T-helper 9 cell (primary cell): ENCODE data around the gene NAPEPLD.
"Not testable (repeated sequence)": the region's sequence is repeated elsewhere in the genome, so short reads cannot be mapped to it uniquely, and the experiment has no call there.

Experiments
- DNase-seq: peaks from one replicate; pipeline ENCODE4 v3.0.0-alpha.2; 2020
- total RNA-seq, 2 donors: gene quantifications; one replicate each; lab custom pipeline; 2026; lab: John Stamatoyannopoulos, UW

Gene NAPEPLD
- total RNA-seq: 2.2 to 9.5 reads per million in 2 donors

DNA sequence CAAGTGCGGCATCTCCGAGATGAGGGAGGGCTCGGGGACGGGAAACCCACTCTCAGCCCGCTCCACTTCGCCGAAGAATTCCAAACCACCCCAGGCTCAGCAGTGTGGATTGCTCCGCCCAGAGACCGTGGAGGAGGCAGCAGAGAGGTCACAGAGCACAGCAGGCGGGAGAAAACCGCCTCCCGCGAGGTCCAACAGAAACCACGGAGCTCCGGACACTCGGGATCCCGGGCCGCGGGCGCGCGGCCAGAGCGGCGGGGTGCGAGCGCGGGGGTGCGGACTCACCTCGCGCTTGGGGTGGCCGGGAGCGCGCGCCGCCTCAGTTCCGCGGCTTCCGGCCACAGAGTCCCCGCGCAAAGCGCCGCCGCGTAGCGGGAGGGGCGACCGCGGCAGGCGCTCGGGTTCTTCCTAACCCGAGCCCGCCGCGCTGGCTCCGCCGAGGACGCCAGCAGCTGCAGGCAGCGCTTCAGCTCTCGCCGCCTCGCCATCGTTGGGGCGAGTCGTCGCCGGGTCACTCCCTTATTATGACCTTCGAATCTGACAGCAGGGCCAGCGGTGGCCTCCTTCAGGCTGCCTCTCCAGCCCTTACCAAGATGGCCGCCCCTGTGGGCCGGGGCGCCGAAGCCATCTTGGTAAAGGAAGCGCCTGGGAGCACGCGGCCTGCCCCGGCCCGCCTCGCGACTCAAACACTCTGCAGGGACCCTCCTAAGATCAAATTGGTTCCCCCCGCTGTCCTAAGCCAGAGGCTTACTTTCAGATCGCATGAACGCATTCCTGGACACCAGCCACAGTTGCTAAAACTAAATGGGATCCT is at the start of gene NAPEPLD:
NAPEPLD (minus strand) TSS at position 106 of the 814 bp plus-strand sequence. CDS start 20,323 bp downstream, outside the sequence.
- peak; percentile 53 for DNase-seq

DNA sequence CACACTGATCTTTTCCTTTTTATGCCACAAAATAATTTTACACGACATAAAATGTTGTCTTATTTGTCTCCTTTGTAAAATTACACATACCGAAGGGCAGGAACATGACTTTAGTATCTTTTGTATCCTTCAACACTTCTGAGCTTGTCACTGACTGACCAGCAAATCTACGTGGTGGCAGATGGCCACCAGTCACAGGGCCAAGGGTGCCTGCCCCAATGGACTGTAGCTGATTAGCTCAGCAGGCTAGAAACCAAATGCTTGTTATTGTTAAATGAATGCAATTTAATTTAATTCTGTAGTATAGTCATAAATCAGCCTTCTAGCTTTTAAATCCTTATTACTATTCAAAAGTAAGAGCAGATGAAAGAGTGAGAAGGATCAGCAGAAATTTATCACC is 49.2 kb upstream of the NAPEPLD start:
- DNase-seq: not testable (repeated sequence)

DNA sequence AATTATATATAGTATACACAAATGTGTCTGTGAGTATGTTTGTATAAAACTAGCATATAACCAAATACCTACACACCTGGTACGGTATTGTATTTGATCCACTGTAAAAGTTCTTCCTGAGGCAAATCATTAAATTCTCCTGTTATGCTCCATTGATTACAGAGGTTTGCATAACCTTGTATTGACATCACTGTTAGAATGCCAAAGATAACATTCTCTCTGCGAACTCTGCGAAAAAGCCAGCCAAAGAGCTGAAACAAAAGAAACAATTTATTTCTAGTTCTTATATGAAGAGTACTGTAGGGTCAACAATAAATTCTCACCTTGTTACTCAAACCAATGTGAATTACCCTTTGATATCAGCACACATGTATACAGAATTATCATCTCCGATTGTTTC is 46.5 kb upstream of the NAPEPLD start:
- DNase-seq: not testable (repeated sequence)

DNA sequence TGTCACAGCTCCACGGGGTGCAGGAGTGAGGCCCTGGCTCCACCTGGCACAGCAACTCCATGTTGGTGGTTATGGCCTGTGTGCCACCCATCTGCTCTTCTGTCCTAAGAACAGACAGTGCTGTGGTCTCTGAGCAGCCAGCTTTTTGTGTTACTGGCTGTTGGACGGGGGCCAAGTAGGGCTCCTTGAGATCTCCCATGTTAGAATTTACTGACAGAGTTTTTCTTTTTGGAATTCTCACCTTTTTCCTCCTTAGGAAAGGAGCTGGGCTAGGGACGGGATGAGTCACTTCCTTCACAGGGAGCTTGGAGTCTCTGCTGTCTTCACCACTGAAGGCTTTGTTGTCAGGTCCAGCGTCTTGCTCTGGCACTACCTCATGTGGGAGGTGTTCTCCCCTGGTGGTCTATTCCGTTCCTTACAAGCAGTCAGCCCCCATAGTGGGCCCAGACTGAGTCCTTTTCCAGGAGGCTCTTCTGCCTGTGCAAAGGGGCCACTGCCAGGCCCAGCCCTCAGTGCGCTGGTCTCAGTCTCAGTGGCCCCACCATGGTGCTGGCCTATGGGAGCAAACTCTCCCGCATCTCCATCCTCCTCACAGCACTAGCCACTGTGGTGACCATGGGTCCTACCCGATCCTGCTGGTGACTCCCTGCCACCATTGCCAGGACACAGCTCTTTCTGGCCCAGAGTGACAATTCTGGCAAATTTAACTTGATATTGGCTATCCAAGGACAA is 23.7 kb upstream of the NAPEPLD start:
- DNase-seq: not testable (repeated sequence)

DNA sequence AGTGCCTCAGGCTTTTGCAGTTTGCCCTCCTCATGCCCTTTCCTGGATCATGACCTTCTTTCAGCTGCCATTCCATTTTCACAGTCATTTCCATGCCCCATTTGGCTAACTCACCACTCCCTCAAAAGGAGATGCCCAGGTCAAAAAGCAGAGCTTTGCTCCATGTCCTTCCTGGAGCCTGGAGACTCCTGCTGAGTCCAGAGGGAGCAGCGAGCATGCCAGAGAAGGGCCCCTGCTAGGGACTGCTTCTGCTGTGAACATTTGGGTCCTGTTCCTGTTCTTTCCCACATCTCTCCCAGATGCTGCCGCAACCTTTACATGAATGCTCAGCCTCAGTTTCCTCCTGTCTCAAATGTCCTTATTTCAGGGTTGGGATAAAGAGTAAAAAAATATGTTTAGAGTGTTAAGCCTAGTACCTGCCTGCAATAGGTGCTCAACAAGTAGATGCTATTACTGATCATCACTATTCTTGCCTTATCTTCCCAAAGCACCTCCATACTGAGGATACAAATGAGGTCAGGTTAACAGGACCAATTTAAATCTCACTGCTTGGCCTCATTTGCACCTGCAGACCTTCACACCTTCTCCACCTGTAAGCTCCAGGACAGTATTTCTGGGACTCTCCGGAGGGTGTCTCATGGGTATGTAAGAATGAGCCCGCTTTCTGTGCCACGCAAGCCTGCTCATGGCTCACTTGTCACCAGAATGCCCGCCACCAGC is 23.0 kb upstream of the NAPEPLD start:
- DNase-seq: not testable (repeated sequence)

DNA sequence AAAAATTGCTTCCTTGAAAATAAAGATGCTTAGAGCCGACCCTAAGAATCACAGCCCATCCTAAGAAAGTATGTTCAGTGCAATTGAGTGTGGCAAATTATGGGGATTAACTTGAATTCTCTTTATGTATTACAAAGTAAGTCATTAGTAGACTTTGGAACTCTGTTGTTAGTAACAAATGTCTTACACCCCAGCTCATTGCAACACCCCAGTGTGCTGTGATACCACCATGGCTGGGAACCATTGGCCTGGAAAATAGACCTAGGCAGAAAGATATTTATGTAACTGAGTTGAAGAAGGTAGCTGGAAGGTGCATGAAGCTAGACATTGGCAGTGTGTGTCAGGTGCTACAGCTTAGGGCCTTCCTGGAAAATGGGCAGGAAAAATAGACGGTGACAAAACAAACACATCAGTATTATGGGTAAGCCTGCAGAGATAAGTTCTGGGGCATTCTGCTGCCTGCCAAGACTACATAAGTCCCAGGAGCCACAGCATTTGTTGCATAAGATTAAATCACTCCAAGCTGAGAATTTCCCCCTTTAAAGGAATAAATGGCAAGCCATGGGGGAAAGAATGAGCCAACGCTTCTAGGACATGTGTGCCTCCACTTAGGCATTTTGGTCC is 18.1 kb upstream of the NAPEPLD start:
- DNase-seq: not testable (repeated sequence)

DNA sequence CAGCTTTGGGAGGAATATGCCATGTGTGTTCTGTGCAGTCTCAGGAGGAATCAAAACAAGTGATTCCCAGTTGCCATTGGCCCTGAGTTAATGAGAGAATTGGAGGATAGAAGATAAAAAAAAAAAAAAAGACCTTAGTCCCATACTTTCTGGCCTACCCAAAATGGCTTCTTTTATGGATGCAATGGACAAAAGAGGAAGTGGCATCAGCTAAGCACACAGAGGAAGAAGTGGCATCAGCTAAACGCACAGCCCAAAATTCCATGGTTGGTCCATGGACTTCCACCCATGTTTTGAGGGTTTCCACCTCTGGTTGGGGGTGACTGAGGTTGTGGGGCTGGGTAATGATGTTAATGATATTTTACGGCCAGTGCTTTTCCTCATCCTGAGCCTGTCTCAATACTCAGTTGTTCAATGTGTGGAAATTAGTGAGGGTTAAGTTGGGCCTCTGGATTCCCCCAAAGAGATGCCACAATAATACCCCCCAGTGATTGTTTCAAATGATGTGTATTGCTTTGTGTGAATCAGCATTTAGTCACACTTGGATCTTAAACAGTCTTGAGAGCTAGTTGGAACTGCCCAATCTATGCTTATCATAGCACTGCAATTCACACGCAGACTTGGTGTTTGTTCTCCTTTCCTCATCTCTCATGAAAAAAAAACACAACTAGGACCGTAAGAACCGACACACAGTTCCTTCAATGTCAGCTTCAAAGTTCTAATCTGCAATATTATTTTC is 14.4 kb upstream of the NAPEPLD start:
- not testable (repeated sequence) for DNase-seq

DNA sequence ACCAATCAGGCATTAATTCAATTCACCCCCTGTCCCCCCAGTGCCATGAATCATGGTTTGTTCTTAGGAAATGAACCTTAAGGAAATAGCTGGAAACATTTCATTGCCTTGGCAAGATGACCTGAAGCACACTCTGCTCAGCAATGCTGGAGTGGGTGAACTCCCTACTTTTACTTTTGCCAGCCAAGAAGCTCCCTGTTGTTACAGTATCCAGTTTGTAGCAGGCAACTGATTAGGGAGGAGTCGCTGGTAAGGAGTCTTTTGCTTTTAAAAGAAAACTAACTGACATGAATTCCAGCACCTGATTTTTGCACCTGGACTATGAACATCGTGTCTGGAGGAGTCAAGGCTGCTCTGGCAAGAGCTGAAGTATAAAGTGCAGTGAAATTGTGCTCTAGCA is 13.7 kb upstream of the NAPEPLD start:
- not testable (repeated sequence) for DNase-seq

DNA sequence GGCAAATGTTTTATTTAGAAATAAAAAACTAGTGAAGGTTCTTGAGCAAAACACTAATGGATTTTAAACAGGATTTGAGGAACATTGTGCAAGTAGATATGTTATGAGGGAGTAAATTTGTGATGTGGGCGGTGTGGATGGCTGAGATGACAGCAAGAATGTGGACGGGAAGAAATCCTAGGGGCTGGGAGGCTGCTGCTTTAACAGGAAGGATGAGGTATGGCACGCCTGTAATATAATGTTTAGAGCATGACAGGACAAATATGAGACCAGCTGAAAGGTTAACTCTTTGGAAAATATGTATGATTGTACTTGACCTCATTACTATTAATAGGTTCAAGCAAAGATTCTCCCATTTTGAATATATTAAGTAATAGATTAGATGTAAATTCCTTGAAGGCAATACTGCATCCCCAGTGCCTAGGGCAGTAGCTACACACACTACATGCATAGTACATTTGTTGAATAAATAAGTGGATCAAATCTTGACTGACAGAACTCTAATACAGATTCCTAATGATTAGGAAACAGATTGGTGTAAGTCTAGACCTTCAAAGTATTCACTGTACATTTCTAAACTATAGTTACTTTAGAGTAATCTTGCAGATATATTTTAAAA is 13.2 kb upstream of the NAPEPLD start:
- not testable (repeated sequence) for DNase-seq

DNA sequence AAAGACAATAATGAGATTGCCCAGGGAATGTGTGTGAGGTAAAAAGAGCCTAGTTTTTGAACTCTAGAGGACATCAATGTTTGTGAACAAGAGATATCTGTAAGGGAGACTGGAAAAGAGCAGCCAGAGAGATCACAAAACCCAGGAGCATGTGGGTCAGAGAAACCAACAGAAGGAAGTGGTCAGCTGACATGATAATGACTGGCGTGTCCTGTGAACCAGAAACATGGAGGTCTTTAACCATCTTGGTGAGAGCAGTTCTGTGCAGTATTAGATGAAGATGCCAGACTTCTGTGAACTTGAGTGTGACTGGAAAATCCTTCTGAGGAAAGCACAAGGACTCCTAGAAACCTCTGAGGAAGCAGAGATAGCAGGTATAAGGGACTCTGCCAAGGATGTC is 10.2 kb upstream of the NAPEPLD start:
- DNase-seq: not testable (repeated sequence)

DNA sequence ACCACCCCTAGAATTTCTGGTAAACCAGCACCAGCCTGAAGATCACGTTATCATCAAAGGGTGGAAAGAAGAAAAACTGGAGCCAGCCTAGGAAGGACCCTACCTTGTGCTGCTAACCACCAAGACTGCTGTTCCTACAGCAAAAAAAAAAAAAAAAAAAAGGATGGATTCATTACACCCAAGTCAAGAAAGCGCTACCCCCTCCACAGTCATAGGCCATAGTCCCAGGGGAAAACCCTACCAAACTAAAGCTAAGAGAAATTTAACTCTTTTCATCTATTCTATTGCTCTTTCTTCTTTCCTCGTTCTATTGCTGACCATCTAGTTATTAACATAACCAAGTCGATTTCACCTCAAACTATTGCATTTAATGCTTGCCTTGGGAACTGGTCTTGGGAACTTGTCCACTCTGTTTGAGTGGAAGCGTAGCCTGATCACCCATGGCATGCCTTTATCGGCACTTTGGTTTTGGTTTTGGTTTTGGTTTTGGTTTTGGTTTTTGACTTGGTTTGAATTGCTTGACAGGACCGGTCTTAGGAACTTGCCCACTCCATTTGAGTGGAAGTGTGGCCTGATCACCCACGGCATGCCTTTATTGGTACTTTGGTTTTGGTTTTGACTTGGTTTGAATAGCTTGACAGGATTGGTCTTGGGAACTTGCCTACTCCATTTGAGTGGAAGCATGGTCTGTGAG is 6.6 kb upstream of the NAPEPLD start:
- DNase-seq: not testable (repeated sequence)

DNA sequence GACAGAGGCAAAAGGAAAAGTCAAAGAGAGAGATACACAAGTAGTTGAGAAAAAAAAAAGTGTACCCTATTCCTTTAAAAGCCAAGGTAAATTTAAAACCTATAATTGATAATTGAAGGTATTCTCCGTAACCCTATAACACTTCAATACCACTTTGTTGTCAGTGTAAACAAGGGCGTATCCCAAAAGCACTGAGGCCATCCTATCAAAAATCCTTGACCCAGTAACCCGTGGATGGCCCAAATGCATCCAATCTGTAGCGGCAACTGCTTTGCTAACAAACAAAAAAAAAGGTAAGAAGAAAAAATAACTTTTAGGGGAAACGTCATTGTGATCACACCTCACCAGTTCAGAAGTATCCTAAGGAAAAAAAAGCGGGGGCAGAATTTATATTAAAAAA is 5.1 kb upstream of the NAPEPLD start:
- no peak for DNase-seq

DNA sequence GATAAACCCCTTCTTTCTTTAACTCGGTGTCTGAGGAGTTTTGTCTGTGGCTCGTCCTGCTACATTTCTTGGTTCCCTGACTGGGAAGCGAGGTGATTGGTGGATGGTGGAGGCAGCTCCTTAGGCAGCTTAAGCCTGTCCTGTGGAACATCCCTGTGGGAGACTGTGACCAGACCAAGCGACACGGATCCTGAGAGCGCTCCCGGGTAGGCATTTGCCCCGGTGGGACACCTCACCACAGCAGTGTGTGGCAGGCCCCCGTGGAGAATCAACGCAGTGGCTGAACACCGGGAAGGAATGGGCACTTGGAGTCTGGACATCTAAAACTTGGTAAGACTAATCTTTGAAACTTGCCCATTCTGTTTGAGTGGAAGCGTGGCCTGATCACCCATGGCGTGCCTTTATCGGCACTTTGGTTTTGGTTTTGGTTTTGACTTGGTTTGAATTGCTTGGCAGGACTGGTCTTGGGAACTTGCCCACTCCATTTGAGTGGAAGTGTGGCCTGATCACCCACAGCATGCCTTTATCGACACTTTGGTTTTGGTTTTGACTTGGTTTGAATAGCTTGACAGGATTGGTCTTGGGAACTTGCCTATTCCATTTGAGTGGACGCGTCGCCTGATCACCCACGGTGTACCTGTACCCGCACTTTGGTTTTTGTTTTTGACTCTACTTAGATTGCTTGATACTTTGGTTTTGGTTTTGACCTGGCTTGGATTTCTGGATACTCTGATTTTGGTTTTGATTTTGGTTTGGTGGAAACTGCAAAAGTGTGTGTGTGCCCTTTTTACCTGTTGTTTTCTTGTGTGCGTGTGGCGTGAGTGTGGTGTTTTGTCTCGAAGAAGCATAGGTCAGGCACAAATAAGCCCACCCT is 4.1 kb upstream of the NAPEPLD start:
- not testable (repeated sequence) for DNase-seq

DNA sequence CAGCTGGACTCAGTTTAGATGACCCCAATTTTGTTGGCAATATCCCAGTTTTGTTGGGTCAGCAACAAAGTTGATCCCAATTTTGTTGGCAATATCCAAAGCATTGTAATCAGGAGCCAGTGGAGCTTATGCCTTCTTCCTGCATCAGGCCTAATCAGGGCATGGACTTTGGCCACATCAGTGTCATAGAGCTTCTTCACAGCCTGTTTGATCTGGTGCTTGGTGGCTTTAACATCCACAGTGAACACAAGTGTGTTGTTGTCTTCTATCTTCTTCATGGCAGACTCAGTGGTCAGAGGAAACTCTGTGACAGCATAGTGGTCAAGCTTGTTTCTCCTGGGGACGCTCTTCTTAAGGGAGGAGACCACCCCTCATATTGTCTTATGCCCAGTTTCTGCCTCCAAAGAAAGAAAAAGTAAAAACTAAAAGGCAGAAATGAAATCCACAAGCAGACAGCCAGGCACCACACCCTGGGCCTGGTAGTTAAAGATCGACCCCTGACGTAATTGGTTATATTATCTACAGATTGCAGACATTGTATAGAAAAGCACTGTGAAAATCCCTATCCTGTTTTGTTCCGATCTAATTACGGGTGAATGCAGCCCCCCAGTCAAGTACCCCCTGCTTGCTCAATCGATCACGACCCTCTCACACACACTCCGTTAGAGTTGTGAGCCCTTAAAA is 3.2 kb upstream of the NAPEPLD start:
- DNase-seq: not testable (repeated sequence)

DNA sequence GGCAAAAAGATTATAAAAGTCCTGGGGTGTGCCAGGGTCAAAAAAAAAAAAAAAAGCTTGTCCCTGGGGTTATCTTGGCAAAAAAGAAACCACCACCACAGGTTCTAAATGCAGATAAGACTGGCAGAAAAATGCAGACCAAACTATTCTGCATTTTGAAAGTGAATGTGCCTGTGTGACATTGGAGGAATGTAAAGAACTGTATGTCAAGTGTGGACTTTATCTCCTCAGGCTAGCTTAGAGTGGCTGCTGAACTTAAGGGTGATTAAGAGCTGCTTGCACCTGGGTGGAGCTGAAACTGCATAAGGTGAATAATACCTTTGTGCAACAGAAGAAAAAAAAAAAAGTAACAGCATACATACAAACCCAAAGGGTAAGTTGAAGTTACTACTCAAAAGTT is 1.3 kb upstream of the NAPEPLD start:
- DNase-seq: no peak

DNA sequence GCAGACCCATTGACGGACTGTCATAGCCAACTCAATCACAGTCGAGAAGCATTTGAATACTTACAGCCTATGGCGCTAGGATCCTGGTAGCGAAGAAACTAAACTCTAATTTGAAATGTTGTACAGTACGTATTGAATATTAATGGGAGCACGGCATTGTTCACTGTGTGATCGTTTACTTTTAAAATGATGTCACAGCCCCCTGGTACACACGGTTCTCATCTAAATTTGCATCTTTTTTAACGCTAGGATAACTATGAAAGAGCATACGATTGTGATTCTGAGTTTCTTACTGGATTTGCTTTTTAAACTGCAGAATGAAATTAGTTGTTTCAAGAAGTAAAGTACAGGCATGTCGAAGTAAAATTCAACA is 895 bp upstream of the NAPEPLD start:
- no peak for DNase-seq

DNA sequence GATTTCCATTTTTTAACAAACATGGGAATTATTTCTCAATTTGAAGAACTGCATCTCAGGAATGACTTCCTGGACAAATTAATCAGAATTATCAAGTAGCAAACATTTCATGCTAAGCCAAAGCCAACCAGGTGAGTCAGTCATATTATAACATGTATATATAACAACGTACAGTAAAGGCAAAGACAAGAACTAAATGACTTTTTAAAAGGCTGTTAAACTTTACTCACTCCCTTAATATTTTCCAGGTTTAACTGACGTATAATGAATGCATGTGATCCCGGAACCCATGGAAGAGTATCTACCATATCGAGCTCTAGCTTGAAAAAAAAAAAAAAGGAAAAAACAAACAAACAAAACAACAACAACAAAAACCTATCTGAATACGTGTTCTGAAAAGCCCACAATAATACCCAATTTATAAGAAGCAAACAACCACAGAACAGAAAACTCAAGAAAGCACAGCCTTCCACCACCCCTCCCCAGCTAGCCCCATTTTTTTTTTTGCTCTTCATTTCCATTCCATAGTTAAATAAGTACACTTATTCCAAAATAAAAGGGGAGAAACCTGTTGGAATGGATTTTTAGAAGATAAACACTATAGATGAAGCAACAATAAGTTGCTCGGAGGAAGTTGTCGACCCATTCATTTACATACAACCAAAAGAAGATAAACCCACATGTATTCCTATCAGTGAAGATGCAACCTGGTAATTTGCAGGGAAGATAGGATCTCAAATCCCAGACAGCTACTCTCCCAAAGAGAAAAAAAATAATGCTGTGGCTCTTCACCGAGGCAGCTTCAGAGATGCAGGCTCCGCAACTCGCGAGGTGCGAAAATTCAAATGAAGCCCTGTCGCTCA is 537 bp downstream of the NAPEPLD start:
- DNase-seq: no peak

DNA sequence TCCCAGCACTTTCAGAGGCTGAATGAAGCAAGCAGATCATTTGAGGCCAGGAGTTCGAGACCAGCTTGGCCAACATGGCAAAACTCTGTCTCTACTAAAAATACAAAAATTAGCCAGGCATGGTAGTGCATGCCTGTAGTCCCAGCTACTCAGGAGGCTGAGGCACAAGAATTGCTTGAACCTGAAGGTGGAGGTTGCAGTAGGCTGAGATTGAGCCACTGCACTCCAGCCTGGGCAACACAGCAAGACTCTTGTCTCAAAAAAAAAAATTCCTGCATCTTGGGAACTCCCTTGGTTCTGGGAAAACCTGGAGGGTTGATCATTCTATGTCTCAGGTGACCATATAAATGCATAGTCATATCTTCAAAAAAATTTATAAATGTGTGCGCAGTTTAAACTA is 4.1 kb downstream of the NAPEPLD start:
- DNase-seq: not testable (repeated sequence)
